ENCODE measurements around the gene TP53I3.

- TF ChIP-seq, protein P1, sequence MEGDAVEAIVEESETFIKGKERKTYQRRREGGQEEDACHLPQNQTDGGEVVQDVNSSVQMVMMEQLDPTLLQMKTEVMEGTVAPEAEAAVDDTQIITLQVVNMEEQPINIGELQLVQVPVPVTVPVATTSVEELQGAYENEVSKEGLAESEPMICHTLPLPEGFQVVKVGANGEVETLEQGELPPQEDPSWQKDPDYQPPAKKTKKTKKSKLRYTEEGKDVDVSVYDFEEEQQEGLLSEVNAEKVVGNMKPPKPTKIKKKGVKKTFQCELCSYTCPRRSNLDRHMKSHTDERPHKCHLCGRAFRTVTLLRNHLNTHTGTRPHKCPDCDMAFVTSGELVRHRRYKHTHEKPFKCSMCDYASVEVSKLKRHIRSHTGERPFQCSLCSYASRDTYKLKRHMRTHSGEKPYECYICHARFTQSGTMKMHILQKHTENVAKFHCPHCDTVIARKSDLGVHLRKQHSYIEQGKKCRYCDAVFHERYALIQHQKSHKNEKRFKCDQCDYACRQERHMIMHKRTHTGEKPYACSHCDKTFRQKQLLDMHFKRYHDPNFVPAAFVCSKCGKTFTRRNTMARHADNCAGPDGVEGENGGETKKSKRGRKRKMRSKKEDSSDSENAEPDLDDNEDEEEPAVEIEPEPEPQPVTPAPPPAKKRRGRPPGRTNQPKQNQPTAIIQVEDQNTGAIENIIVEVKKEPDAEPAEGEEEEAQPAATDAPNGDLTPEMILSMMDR (IDR thresholded peaks at IDR 0.05), result no peak
- no peak for TF ChIP-seq POLR2A (IDR thresholded peaks at IDR 0.05)
These were observed 1.7 kb downstream of the TP53I3 start for GRCh38 chr2:24082787-24083566.
